HEK293 (cell line): ENCODE data around the gene ROM1.

Experiments used
- CTCF ChIA-PET: fragments of 350-600 bp; formaldehyde crosslinking; extraction: SDS; loops from one replicate; lab custom pipeline; 2021; ENCODE audit warnings: antibody characterized with exemption; lab: Yijun Ruan, JAX
- POLR2A ChIA-PET: fragments of 300-600 bp; formaldehyde crosslinking; extraction: SDS; loops from one replicate; lab custom pipeline; 2020; ENCODE audit warnings: antibody characterized with exemption, inconsistent platforms; lab: Yijun Ruan, JAX
- H3K27ac ChIP-seq: fragments of 200-500 bp; sonication (Bioruptor generic); 2 replicates; pipeline ENCODE4 v1.5.1; 2014; ENCODE audit warnings: low read depth, low read length, control low read depth, inconsistent platforms; ENCODE audit errors: extremely low read depth
- H3K36me3 ChIP-seq, 2 experiments: fragments of 200-500 bp in 1 of 2; sonication (Bioruptor generic) in 1 of 2; 1 replicate in 1 of 2; 2 replicates in 1 of 2; pipeline ENCODE4 v1.5.1; 2014 to 2017; ENCODE audit warnings: inconsistent platforms in 2 of 2, low read length in 2 of 2; ENCODE audit not compliant: control insufficient read depth in 2 of 2, insufficient read depth in 1 of 2
- H3K4me1 ChIP-seq: fragments of 200-500 bp; sonication (Bioruptor generic); 2 replicates; pipeline ENCODE4 v1.5.1; 2014; ENCODE audit warnings: mild to moderate bottlenecking, low read length, inconsistent platforms; ENCODE audit not compliant: control insufficient read depth, insufficient read depth
- H3K4me3 ChIP-seq: 2 replicates; pipeline ENCODE4 v1.5.1; 2011; ENCODE audit warnings: low read depth, mild to moderate bottlenecking, control low read depth, low read length, moderate library complexity
- H3K9me3 ChIP-seq: fragments of 200-500 bp; sonication (Bioruptor generic); 2 replicates; pipeline ENCODE4 v1.5.1; 2014; ENCODE audit warnings: low read depth, low read length, inconsistent platforms; ENCODE audit not compliant: control insufficient read depth, insufficient read depth
- GLI4 ChIP-seq: fragments of 450-650 bp; formaldehyde crosslinking; IDR thresholded peaks from 2 replicates; pipeline ENCODE4 v1.5.1; 2016; ENCODE audit warnings: missing biosample characterization, missing genetic modification characterization
- HIC1 ChIP-seq: fragments of 450-650 bp; formaldehyde crosslinking; IDR thresholded peaks from 2 replicates; pipeline ENCODE4 v1.5.1; 2016; ENCODE audit warnings: missing biosample characterization, missing genetic modification characterization
- PRDM1 ChIP-seq: fragments of 450-650 bp; formaldehyde crosslinking; IDR thresholded peaks from 2 replicates; pipeline ENCODE4; 2016; ENCODE audit warnings: missing biosample characterization, missing genetic modification characterization
- ZBTB6 ChIP-seq: fragments of 450-650 bp; formaldehyde crosslinking; IDR thresholded peaks from 2 replicates; pipeline ENCODE4 v1.5.1; 2017; ENCODE audit warnings: missing biosample characterization, missing genetic modification characterization
- ZNF223 ChIP-seq: fragments of 450-650 bp; formaldehyde crosslinking; IDR thresholded peaks from 2 replicates; pipeline ENCODE4 v1.5.1; 2016; ENCODE audit warnings: missing biosample characterization, missing genetic modification characterization
- ZNF23 ChIP-seq: fragments of 450-650 bp; formaldehyde crosslinking; IDR thresholded peaks from 2 replicates; pipeline ENCODE4 v1.5.1; 2016; ENCODE audit warnings: missing biosample characterization, missing genetic modification characterization, borderline replicate concordance
- ZNF335 ChIP-seq: fragments of 450-650 bp; formaldehyde crosslinking; conservative IDR thresholded peaks from 2 replicates; pipeline ENCODE4 v1.5.1; 2016; ENCODE audit warnings: missing biosample characterization, missing genetic modification characterization
- ZNF362 ChIP-seq: fragments of 450-650 bp; formaldehyde crosslinking; IDR thresholded peaks from 2 replicates; pipeline ENCODE4 v1.5.1; 2016; ENCODE audit warnings: missing biosample characterization, missing genetic modification characterization
- ZNF501 ChIP-seq: fragments of 450-650 bp; formaldehyde crosslinking; IDR thresholded peaks from 2 replicates; pipeline ENCODE4 v1.5.1; 2016; ENCODE audit warnings: missing biosample characterization, missing genetic modification characterization
- ZNF660 ChIP-seq: fragments of 450-650 bp; IDR thresholded peaks from 2 replicates; pipeline ENCODE4 v1.5.1; 2018; ENCODE audit warnings: missing biosample characterization, mild to moderate bottlenecking, missing genetic modification characterization
- ZNF677 ChIP-seq: fragments of 450-650 bp; IDR thresholded peaks from 2 replicates; pipeline ENCODE4 v1.5.0; 2018; ENCODE audit warnings: missing biosample characterization, mild to moderate bottlenecking, missing genetic modification characterization, moderate library complexity
- ZNF701 ChIP-seq: fragments of 450-650 bp; formaldehyde crosslinking; IDR thresholded peaks from 2 replicates; pipeline ENCODE4 v1.5.1; 2016; ENCODE audit warnings: missing biosample characterization, missing genetic modification characterization
- TF ChIP-seq, protein P1 (sequence below): fragments of 450-650 bp; formaldehyde crosslinking; IDR thresholded peaks from 2 replicates; pipeline ENCODE4 v1.5.1; 2016; ENCODE audit warnings: missing biosample characterization, missing genetic modification characterization
- TF ChIP-seq, protein P2 (sequence below): sonication (generic); formaldehyde crosslinking; IDR thresholded peaks from 2 replicates; pipeline ENCODE4 v1.8.1; 2022; ENCODE audit warnings: mild to moderate bottlenecking, moderate library complexity, missing genetic modification reagents
- TF ChIP-seq, protein P3 (sequence below): fragments of 450-650 bp; formaldehyde crosslinking; IDR thresholded peaks from 2 replicates; pipeline ENCODE4 v1.5.1; 2016; ENCODE audit warnings: missing biosample characterization, missing genetic modification characterization
- TF ChIP-seq, protein P4 (sequence below): fragments of 450-650 bp; formaldehyde crosslinking; IDR thresholded peaks from 2 replicates; pipeline ENCODE4 v1.5.1; 2016; ENCODE audit warnings: missing biosample characterization, missing genetic modification characterization

The ROM1 gene

GRCh38 chr11:62575156-62575555 is 37.9 kb upstream of the ROM1 start:
- TF ChIP-seq HIC1 (peak; percentile 66), ZNF701 (no peak)
- no peaks in the 10 kb centered on the region for H3K4me1 ChIP-seq
- no peaks in the 10 kb centered on the region for H3K9me3 ChIP-seq
- peak overlapping the region; percentile 59 for H3K4me3 ChIP-seq
- POLR2A ChIA-PET, result interaction anchor here (0.7 to 2.2 kb wide), 6 partner anchors 9 to 90 kb away, joined by 4 to 113 read pairs (median 10); partner anchors contain the start of genes C11orf98, CSKMT and TUT1
- H3K36me3 ChIP-seq, result peaks cover 12 to 88% of the 10 kb centered on the region in 2 experiments; a peak in 2 of 3 replicates
- H3K27ac ChIP-seq, result no peak overlapping the region
- CTCF ChIA-PET, result interaction anchor here (0.6 to 1.5 kb wide), 3 partner anchors 18 to 150 kb away, joined by 3 to 4 read pairs (median 4); no protein-coding TSS in a partner anchor

- ChIA-PET CTCF (interaction anchor here (1.5 kb wide), 1 partner anchor 151 kb away, joined by 4 read pairs; no protein-coding TSS in a partner anchor), POLR2A (interaction anchor here (0.5 kb wide), 1 partner anchor 178 kb away, joined by 4 read pairs; the partner anchor contains the start of gene ZBTB3)
- Histone ChIP-seq H3K36me3 (peaks cover 5 to 85% of the 10 kb centered on the region in 2 experiments; a peak in 2 of 3 replicates), H3K4me1 (no peaks in the 10 kb centered on the region), H3K9me3 (no peaks in the 10 kb centered on the region), H3K27ac (no peak overlapping the region), H3K4me3 (no peak overlapping the region)
- TF ChIP-seq ZNF335 (tag by site-specific recombination) (no peak), ZNF501 (tag by site-specific recombination) (no peak), ZNF223 (tag by site-specific recombination) (no peak), PRDM1 (tag by site-specific recombination) (no peak)
These were observed 37.2 kb upstream of the ROM1 start for GRCh38 chr11:62575837-62576236.

GRCh38 chr11:62577046-62577714 is 35.9 kb upstream of the ROM1 start:
- no peaks in the 10 kb centered on the region for H3K9me3 ChIP-seq
- no peaks in the 10 kb centered on the region for H3K4me1 ChIP-seq
- POLR2A ChIA-PET, result interaction anchor here (0.6 to 3.2 kb wide), 5 partner anchors 15 to 88 kb away, joined by 3 to 8 read pairs (median 3); partner anchors contain the start of genes C11orf98, CSKMT, GANAB and MTA2
- H3K27ac ChIP-seq, result no peak overlapping the region
- peaks cover 0 to 83% of the 10 kb centered on the region in 2 experiments; a peak in 2 of 3 replicates for H3K36me3 ChIP-seq
- no peak overlapping the region for H3K4me3 ChIP-seq
- CTCF ChIA-PET, result interaction anchor here (0.6 to 0.9 kb wide), 2 partner anchors 33 to 72 kb away, joined by 3 to 4 read pairs; no protein-coding TSS in a partner anchor
- no peak for TF ChIP-seq ZNF677 (tag by site-specific recombination)
- TF ChIP-seq, protein P1, sequence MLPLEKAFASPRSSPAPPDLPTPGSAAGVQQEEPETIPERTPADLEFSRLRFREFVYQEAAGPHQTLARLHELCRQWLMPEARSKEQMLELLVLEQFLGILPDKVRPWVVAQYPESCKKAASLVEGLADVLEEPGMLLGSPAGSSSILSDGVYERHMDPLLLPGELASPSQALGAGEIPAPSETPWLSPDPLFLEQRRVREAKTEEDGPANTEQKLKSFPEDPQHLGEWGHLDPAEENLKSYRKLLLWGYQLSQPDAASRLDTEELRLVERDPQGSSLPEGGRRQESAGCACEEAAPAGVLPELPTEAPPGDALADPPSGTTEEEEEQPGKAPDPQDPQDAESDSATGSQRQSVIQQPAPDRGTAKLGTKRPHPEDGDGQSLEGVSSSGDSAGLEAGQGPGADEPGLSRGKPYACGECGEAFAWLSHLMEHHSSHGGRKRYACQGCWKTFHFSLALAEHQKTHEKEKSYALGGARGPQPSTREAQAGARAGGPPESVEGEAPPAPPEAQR (tag by site-specific recombination), result no peak
- TF ChIP-seq ZBTB6, result no peak
- TF ChIP-seq, protein P2, sequence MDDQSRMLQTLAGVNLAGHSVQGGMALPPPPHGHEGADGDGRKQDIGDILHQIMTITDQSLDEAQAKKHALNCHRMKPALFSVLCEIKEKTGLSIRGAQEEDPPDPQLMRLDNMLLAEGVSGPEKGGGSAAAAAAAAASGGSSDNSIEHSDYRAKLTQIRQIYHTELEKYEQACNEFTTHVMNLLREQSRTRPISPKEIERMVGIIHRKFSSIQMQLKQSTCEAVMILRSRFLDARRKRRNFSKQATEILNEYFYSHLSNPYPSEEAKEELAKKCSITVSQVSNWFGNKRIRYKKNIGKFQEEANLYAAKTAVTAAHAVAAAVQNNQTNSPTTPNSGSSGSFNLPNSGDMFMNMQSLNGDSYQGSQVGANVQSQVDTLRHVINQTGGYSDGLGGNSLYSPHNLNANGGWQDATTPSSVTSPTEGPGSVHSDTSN (CRISPR knock-in tag), result no peak
- TF ChIP-seq ZNF660 (tag by site-specific recombination), result no peak
- TF ChIP-seq, protein P3, sequence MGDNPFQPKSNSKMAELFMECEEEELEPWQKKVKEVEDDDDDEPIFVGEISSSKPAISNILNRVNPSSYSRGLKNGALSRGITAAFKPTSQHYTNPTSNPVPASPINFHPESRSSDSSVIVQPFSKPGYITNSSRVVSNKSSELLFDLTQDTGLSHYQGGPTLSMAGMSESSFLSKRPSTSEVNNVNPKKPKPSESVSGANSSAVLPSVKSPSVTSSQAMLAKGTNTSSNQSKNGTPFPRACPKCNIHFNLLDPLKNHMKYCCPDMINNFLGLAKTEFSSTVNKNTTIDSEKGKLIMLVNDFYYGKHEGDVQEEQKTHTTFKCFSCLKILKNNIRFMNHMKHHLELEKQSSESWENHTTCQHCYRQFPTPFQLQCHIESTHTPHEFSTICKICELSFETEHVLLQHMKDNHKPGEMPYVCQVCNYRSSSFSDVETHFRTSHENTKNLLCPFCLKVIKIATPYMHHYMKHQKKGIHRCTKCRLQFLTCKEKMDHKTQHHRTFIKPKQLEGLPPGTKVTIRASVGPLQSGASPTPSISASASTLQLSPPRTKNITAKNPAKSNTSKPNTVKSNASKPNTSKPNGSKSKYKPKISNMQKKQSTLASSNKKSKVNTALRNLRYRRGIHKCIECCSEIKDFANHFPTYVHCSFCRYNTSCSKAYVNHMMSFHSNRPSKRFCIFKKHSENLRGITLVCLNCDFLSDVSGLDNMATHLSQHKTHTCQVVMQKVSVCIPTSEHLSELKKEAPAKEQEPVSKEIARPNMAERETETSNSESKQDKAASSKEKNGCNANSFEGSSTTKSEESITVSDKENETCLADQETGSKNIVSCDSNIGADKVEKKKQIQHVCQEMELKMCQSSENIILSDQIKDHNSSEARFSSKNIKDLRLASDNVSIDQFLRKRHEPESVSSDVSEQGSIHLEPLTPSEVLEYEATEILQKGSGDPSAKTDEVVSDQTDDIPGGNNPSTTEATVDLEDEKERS (tag by site-specific recombination), result no peak
- TF ChIP-seq, protein P4, sequence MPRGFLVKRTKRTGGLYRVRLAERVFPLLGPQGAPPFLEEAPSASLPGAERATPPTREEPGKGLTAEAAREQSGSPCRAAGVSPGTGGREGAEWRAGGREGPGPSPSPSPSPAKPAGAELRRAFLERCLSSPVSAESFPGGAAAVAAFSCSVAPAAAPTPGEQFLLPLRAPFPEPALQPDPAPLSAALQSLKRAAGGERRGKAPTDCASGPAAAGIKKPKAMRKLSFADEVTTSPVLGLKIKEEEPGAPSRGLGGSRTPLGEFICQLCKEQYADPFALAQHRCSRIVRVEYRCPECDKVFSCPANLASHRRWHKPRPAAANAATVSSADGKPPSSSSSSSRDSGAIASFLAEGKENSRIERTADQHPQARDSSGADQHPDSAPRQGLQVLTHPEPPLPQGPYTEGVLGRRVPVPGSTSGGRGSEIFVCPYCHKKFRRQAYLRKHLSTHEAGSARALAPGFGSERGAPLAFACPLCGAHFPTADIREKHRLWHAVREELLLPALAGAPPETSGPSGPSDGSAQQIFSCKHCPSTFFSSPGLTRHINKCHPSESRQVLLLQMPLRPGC (tag by site-specific recombination), result no peak
- no peak for TF ChIP-seq ZNF362 (tag by site-specific recombination)
- TF ChIP-seq ZNF23 (tag by site-specific recombination), result no peak
- TF ChIP-seq GLI4 (tag by site-specific recombination), result no peak
